Stimulated activated naive B cell treated with anti-CD40 and anti-IgM and Interleukin-4, amounts not matched to agents 10 μg/mL and 1 μg/mL and 100 μg/mL, for 72 hours (primary cell): ENCODE results near the gene TMEM232.

ENCODE experiments used
- ATAC-seq, 2 donors: fragments of 150-1000 bp; cut with Tn5 transposase; replicated peaks; 2 replicates each; pipeline ENCODE4 v1.10.0; 2021; ENCODE audit warnings: moderate library complexity in 1 of 2
- DNase-seq: peaks from one replicate; pipeline ENCODE4 v3.0.0; 2021
- H3K27ac Mint-ChIP-seq: one replicate; pipeline ENCODE4 v1.8.0; 2022; ENCODE audit warnings: mild to moderate bottlenecking, mixed read lengths
- H3K27me3 Mint-ChIP-seq, 2 donors: one replicate each; pipeline ENCODE4 v1.8.0; 2022; ENCODE audit warnings: mixed read lengths in 2 of 2
- H3K36me3 Mint-ChIP-seq, 2 donors: one replicate each; pipeline ENCODE4 v1.8.0; 2022; ENCODE audit warnings: mixed read lengths in 2 of 2, mild to moderate bottlenecking in 1 of 2
- H3K4me1 Mint-ChIP-seq, 2 donors: one replicate each; pipeline ENCODE4 v1.8.0; 2022; ENCODE audit warnings: mixed read lengths in 2 of 2, mild to moderate bottlenecking in 1 of 2
- H3K4me3 Mint-ChIP-seq, 2 donors: one replicate each; pipeline ENCODE4 v1.8.0; 2022; ENCODE audit warnings: mild to moderate bottlenecking in 2 of 2, mixed read lengths in 2 of 2, moderate library complexity in 1 of 2
- H3K9me3 Mint-ChIP-seq, 2 donors: one replicate each; pipeline ENCODE4 v1.8.0; 2022; ENCODE audit warnings: mixed read lengths in 2 of 2, mild to moderate bottlenecking in 1 of 2

TMEM232 gene

GRCh38 chr5:110726249-110727024, at the start of gene TMEM232:
Gene TMEM232, minus strand, starts transcription at chr5:110726671. Its CDS starts 59,319 bp downstream, at chr5:110667352.
- DNase-seq (peak; percentile 46), ATAC-seq (peak; percentile 99 to 100)
- H3K4me1 Mint-ChIP-seq, result no peaks in the 10 kb centered on the region
- H3K4me3 Mint-ChIP-seq, result peak within 1 kb of the TSS; percentile 78 to 82
- H3K27ac Mint-ChIP-seq, result no peak within 1 kb of the TSS
- H3K9me3 Mint-ChIP-seq, result no peaks in the 10 kb centered on the region
- no peaks in the 10 kb centered on the region for H3K36me3 Mint-ChIP-seq
- H3K27me3 Mint-ChIP-seq, result no peaks in the 10 kb centered on the region

DNA sequence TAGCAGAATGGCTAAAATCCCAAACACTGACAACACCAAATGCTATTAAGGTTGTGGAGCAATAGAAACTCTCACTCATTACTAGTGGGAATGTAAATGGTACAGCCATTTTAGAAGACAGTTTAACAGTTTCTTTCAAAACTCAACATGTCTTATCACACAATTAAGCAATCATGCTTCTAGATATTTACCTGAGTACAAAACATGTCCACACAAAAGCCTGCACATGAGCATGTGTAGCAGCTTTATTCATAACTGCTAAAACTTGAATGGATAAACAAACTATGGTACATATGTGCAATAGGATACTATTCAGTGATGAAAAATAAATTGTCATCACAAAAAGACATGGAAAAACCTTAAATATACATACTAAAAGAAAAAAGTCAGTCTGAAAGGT, 43.8 kb upstream of the TMEM232 start:
- no peak overlapping the region for H3K27ac Mint-ChIP-seq
- H3K4me1 Mint-ChIP-seq, result no peaks in the 10 kb centered on the region
- no peaks in the 10 kb centered on the region for H3K27me3 Mint-ChIP-seq
- H3K4me3 Mint-ChIP-seq, result no peak overlapping the region
- H3K36me3 Mint-ChIP-seq, result peaks cover 0 to under 1% of the 10 kb centered on the region in 2 donors
- H3K9me3 Mint-ChIP-seq, result no peaks in the 10 kb centered on the region
- no peak for ATAC-seq
- DNase-seq, result no peak

DNA sequence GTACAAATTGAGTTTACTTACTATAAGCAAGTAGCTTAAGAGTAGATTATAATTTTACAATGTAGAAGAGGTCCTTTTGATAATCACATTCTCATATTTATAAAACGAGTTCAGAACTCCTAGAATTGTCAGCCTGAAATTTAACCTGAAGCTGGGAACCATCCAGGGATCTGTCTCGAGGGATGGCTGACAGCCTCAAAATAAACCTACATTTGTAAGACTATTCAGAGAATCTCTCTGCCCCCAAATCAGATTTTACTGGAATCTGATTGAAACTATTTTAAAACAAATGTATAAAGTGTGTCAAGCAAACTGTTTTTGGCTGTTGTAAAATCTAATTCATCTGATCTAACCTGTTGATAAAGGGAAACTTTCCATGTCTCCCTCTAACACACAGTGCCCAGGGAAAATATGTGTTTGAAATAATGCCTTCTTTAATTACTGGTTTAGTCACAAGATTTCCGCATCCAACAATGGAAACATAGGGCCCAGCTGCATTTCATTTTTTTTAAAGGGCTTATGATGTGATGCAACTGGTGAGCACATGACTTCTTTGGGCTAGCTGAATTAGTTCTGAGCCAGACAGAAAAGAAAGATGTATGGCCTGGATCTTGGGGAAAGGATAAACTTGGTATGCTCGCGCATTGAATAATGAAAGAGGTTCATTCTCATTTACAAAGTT, 42.7 kb upstream of the TMEM232 start:
- H3K27ac Mint-ChIP-seq, result no peak overlapping the region
- H3K4me1 Mint-ChIP-seq, result no peaks in the 10 kb centered on the region
- ATAC-seq, result no peak
- no peak overlapping the region for H3K4me3 Mint-ChIP-seq
- no peaks in the 10 kb centered on the region for H3K9me3 Mint-ChIP-seq
- peaks cover 1 to 5% of the 10 kb centered on the region in 2 donors for H3K36me3 Mint-ChIP-seq
- DNase-seq, result no peak
- H3K27me3 Mint-ChIP-seq, result no peaks in the 10 kb centered on the region

- Mint-ChIP-seq H3K4me3 (no peak overlapping the region), H3K36me3 (peaks cover 1 to 5% of the 10 kb centered on the region in 2 donors), H3K9me3 (no peaks in the 10 kb centered on the region), H3K27ac (no peak overlapping the region), H3K27me3 (no peaks in the 10 kb centered on the region), H3K4me1 (no peaks in the 10 kb centered on the region)
- ATAC-seq, result no peak
- DNase-seq, result no peak
Measured at GRCh38 chr5:110768138-110768860, 41.8 kb upstream of the TMEM232 start.

GRCh38 chr5:110760158-110760557, 33.7 kb upstream of the TMEM232 start:
- Mint-ChIP-seq H3K4me3 (no peak overlapping the region), H3K27me3 (no peaks in the 10 kb centered on the region), H3K9me3 (no peaks in the 10 kb centered on the region), H3K4me1 (no peaks in the 10 kb centered on the region), H3K36me3 (peaks cover 15 to 24% of the 10 kb centered on the region in 2 donors), H3K27ac (no peak overlapping the region)
- DNase-seq (no peak), ATAC-seq (no peak)

DNA sequence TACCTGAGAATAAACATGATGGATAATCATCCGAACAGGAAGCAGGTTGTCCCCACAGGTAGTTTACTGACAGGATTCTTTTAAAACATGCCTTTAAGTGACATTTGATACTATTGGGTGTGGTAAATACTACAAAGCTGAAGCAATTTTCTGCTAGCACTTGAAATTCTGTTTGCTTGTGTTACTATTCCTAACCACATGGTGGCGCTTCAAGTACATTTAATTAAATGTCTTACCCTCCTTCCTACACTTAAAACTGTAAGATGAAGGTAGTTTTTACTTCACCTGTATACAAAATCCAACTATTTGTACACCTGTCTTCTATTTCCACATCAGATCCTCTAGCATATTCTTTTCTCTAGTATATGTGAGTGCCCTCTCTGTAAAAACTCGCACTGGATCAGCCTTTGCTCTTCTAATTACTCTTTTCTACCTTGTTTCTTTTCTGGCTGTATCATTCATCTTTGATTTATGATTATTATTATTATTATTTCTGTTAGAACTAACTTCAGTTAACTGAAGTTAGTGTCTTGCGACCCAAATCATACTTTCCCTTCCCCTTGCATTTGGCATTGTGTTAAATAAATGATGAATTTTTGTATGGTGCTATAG, 30.8 kb upstream of the TMEM232 start:
- Mint-ChIP-seq H3K27me3 (no peaks in the 10 kb centered on the region), H3K36me3 (peaks cover 21 to 31% of the 10 kb centered on the region in 2 donors), H3K4me1 (peaks cover 6 to 12% of the 10 kb centered on the region in 2 donors), H3K27ac (no peak overlapping the region), H3K9me3 (no peaks in the 10 kb centered on the region), H3K4me3 (no peak overlapping the region)
- ATAC-seq (peak; percentile 25 to 44), DNase-seq (peak; percentile 6)

- Mint-ChIP-seq H3K36me3 (peaks cover 27 to 44% of the 10 kb centered on the region in 2 donors), H3K4me1 (peaks cover 11 to 22% of the 10 kb centered on the region in 2 donors), H3K9me3 (no peaks in the 10 kb centered on the region), H3K27me3 (no peaks in the 10 kb centered on the region), H3K27ac (peak overlapping the region; percentile 39), H3K4me3 (no peak overlapping the region)
- no peak for DNase-seq
- ATAC-seq, result no peak
Measured at GRCh38 chr5:110754181-110754580, 27.7 kb upstream of the TMEM232 start.

GRCh38 chr5:110753600-110753999, 27.1 kb upstream of the TMEM232 start:
- Mint-ChIP-seq H3K4me1 (peaks cover 11 to 22% of the 10 kb centered on the region in 2 donors), H3K9me3 (no peaks in the 10 kb centered on the region), H3K36me3 (peaks cover 32 to 49% of the 10 kb centered on the region in 2 donors), H3K27me3 (no peaks in the 10 kb centered on the region), H3K4me3 (no peak overlapping the region), H3K27ac (no peak overlapping the region)
- DNase-seq (no peak), ATAC-seq (no peak)

- H3K4me3 Mint-ChIP-seq, result no peak overlapping the region
- ATAC-seq, result no peak
- peaks cover 11 to 22% of the 10 kb centered on the region in 2 donors for H3K4me1 Mint-ChIP-seq
- no peaks in the 10 kb centered on the region for H3K9me3 Mint-ChIP-seq
- peak overlapping the region; percentile 21 for H3K27ac Mint-ChIP-seq
- H3K27me3 Mint-ChIP-seq, result no peaks in the 10 kb centered on the region
- DNase-seq, result no peak
- peaks cover 31 to 45% of the 10 kb centered on the region in 2 donors for H3K36me3 Mint-ChIP-seq
Measured at GRCh38 chr5:110752953-110753352, 26.5 kb upstream of the TMEM232 start.

DNA sequence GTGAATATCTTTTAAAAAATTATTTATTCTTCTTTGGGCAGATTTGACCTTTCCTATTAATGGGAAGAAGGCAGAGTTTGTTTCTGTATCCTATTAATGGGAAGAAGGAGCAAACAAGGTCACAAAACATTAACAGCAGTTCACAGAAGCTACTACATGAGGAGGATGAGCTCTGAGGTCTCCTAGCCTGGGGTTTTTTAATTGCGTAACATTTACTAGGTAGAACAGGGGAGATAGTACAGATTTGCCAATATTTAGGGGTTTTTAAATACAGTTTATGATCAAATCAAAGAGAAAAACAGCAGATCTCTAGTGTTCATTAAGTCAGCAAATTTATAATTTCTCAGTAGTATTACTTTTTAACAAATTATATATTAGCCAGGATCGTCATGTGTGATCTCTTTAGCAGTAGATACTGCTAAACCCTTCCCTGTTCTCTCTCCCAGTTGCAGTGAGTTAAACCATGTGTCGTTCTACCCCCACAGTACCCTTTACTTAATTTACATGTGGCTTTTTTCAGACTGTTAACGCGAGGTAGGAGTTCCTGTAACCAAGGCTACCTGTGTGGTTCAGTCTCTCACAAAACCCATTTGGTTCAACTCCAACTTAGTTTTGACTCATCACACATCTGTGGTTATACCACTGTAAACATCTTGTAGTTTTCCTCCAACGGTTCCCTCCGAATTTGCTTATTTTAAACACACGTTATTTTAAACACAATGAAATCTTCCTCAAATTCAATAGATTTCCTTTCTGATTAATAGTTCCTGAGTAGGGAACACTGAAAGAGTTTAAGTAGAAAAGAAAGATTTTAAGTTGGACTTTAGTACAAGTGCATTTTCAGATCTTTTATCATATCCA, 25.7 kb upstream of the TMEM232 start:
- ATAC-seq (peak; percentile 86 to 97), DNase-seq (peak; percentile 6)
- peak overlapping the region; percentile 1 for H3K27ac Mint-ChIP-seq
- H3K4me1 Mint-ChIP-seq, result peaks cover 13 to 22% of the 10 kb centered on the region in 2 donors
- no peaks in the 10 kb centered on the region for H3K27me3 Mint-ChIP-seq
- H3K36me3 Mint-ChIP-seq, result peaks cover 34 to 47% of the 10 kb centered on the region in 2 donors
- no peak overlapping the region for H3K4me3 Mint-ChIP-seq
- H3K9me3 Mint-ChIP-seq, result no peaks in the 10 kb centered on the region

DNA sequence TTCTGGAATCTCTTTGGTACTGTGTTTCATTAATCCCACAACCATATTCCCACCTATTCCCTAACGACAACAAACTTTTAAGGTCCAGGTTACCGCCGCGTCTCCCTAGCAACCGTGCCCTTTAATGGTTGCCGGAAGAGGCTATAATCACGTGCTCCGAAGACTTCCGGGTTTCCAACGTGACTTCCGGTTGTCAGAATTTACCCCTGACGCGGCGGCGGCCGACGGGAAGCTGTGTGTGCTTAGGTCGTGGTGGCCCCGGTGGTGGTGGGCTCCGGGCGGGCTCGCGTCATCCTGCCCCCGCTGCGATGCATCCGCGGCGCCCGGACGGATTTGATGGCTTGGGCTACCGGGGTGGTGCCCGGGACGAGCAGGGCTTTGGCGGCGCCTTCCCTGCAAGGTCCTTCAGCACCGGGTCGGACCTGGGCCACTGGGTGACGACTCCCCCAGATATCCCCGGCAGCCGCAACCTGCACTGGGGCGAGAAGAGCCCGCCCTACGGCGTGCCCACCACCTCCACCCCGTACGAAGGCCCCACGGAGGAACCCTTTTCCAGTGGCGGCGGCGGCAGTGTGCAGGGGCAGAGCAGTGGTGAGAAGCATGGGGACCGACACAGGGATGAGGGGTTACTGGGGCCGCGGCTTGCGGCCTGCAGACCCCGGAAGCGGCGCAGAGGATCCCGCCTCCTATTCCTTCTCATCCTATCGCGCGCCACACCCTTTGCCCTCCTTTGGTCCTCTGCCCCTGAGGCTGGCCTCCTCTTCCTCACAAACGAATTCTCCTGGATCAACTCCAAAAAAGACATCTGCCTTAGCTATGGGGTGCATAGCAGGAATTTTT, 12.6 kb upstream of the TMEM232 start, which contains the start of gene SLC25A46:
SLC25A46 (plus strand) TSS at position 196 of the 840 bp plus-strand sequence; CDS start at position 309, 113 bp downstream.
- H3K36me3 Mint-ChIP-seq, result peaks cover 3% of the 10 kb centered on the region in 2 donors

GRCh38 chr5:110738503-110738811, 12.0 kb upstream of the TMEM232 start:
- DNase-seq (no peak), ATAC-seq (peak; percentile 77 to 78)
- Mint-ChIP-seq H3K27me3 (peaks cover 8 to 12% of the 10 kb centered on the region in 2 donors), H3K4me3 (peak overlapping the region; percentile 96 to 99), H3K9me3 (no peaks in the 10 kb centered on the region), H3K36me3 (peaks cover 3% of the 10 kb centered on the region in 2 donors), H3K4me1 (peaks cover 11 to 24% of the 10 kb centered on the region in 2 donors), H3K27ac (peak overlapping the region; percentile 95)

More for the DNA sequence above, 12.6 kb upstream of the TMEM232 start, which contains the start of gene SLC25A46:
- Mint-ChIP-seq H3K4me1 (peaks cover 11 to 24% of the 10 kb centered on the region in 2 donors), H3K27ac (peak within 1 kb of the TSS; percentile 95), H3K9me3 (no peaks in the 10 kb centered on the region), H3K27me3 (peaks cover 8 to 11% of the 10 kb centered on the region in 2 donors), H3K4me3 (peak within 1 kb of the TSS; percentile 96 to 99)
- ATAC-seq, result peak; percentile 94 to 97
- peak; percentile 85 for DNase-seq
